Left renal pelvis (tissue), 4 donors: ENCODE data around the gene RUNX3. TPM values are rescaled to one million over a fixed set of nuclear protein-coding genes. Genes with fewer than 3 reads are reported as not detected.
"Not testable (repeated sequence)": the region's sequence is repeated elsewhere in the genome, so short reads cannot be mapped to it uniquely, and the experiment has no call there.

Source experiments
- DNase-seq, 4 donors: peaks; one replicate each; pipeline ENCODE4 v3.0.0-alpha.2; 2013; ENCODE audit warnings: low read depth in 4 of 4, low spot score in 3 of 4
- polyA plus RNA-seq, 4 donors: library from polyadenylated mRNA; unstranded; fragments of 120-200 nt; gene quantifications; one replicate each; pipeline ENCODE4 v1.2.1, GENCODE V29; 2013; ENCODE audit not compliant: insufficient read length in 4 of 4

The RUNX3 gene
- under 1 TPM; 0.41 to 0.70 (median 0.58) TPM for polyA plus RNA-seq

GRCh38 chr1:24930260-24931145 lies at the start of gene RUNX3:
Gene RUNX3 (minus strand): TSS chr1:24930276. CDS start chr1:24929868, 408 bp downstream.
- DNase-seq, result no peak

DNA sequence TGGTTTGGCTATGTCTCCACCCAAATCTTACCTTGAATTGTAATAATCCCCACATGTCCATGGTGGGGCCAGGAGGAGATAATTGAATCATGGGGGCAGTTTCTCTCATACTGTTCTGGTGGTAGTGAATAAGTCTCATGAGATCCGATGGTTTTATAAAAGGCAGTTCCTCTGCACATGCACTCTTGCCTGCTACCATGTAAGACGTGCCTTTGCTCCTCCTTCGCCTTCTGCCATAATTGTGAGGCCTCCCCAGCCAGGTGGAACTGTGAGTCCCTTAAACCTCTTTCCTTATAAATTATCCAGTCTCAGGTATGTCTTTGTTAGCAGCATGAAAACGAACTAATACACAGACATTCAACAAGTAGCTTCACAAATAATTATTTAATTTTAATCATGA lies 49.2 kb upstream of the RUNX3 start:
- DNase-seq, result not testable (repeated sequence)

DNA sequence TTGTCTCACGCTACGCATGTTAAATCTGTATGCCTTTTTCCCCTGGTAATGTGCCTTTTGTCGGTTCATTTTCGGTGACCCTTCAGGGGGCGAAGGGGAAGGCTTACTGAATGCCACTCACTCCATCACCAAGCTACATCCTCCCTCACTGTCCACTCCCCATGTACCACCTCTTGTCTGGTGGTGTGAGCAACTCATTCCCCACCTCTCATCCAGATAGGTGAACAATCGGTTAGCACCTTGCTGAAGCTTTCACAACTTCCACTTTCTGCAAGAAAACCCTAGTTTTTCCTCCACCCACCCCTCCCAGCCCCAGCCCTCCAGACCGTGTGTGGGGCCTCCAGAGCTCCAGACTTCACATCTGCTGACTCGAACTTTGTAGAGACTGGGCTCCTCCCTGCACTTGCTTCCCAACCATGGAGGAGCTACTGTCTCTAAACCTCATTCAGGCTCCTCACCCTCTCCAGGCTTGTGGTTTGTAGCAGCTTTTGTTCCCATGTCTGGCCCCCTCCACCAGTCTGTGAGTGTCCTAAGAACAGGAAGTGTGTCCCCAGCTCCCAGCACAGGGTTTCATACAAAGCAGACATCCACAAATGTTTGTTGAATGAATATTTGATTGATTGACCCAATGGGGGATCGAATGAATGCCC lies 48.4 kb upstream of the RUNX3 start:
- DNase-seq, result no peak

- no peak for DNase-seq
These were observed 45.3 kb upstream of the RUNX3 start for GRCh38 chr1:24975391-24975790.

DNA sequence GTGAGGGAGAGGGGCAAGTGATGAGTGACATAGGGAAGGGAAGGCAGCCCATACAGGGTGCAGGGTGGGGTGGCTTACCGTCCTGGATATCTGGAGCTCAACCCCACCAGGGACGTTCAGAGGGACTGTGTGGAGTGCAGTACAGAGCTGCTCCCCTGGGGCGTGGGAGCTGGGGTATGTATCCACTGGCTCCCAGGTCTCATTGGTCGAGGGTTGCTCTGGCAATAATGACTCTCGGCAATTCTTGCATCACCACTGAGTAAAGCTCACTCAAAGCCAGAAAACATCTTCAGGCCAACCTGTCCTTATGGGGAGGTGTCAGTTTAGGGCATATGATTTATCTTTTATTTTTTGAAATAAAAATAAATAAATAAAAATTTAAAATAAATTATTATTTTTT lies 43.2 kb upstream of the RUNX3 start:
- no peak for DNase-seq

- DNase-seq, result no peak
These were observed 42.8 kb upstream of the RUNX3 start for GRCh38 chr1:24972915-24973242.

DNA sequence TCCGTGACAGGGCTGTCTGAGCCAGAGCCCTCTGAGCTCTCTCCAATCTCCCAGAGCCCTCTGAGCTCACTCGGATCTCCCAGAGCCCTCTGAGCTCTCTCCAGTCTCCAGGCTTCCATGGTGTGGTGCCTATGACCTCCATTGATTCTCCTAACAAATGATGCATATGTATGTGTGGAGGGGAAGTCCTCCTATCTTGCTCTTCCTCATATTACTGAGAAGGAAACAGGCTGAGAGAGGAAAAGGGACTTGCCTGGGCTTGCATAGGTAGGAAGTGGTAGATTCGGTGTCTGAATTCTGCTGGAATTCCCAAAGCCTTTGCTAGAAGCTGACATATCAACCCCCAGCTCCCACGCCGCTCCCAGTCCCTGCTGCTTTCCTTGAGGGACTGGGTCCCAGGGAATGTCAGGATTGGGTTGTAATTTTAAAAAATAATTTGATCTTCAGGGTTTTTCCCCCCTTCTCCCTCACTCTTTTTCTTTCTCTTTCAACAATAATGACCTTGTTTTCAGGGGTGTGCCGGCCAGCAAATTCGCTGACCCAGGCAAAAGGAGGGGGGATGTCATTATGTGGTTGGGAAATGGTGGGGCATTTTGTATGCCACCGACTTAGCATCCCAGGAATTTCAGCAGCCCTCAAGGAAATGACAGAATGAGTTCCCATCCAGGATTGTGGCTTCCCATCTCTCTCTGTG lies 42.3 kb upstream of the RUNX3 start:
- no peak for DNase-seq

DNA sequence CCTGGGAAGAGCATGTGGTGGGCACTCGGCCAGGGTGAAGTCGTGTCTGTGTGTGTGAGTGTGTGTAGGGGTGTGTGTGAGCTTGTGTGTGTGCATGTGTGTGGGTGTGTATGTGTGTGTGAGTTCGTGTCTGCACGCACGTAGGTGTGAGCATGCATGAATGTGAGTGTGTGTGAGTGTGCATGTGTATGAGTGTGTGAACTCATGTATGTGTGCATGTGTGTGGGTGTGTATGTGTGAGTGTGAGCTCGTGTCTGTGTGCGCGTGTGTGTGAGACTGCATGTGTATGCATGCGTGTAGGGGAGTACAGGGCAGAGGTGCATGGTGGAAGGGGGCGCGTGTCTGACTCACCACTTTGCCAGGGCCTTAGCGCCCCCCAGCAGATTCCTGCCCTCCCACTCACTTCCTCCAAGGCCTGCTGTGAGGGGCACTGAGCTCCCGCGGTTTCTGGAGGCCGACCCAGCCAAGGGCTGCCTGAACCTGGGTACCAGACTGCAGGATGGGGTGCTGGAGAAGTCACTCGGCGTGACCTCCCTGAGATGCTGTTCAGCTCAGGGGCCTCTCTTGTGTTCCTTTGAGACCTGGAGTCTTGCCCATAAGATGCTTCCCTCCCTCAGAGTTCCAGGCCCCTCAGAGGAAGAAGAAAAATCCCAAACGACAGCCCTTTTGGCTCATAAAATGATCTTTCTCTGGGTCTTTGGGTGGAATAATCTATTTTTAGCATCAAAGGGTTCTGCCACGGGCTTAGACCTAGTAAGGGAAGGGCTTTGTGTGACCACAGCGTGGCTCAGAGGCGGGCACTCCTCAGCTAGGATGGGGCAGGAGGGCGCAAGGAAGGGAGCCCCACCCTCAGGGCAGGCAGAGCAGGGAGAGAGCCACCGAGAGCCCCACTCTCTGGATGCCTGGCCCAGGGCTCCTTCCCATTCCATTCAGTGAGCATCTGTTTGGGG lies 41.1 kb upstream of the RUNX3 start:
- DNase-seq, result no peak

DNA sequence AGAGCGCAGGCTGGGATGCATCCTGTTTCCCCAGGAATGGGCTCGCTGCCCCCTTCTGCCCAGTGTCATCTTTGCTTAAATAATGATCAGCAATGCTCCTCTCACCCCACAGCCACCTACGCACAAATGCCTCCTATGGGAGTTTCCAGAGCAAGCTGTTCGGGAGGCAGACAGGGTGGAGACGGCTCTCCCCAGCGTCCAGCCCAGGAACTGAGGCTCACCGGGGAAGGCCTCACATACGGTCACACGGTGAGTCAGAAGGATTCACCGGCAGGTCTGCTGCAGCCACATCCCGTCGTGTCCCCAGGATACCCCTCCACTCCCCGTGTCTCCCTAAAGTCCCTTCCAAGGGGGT lies 40.3 kb upstream of the RUNX3 start:
- DNase-seq, result no peak

DNA sequence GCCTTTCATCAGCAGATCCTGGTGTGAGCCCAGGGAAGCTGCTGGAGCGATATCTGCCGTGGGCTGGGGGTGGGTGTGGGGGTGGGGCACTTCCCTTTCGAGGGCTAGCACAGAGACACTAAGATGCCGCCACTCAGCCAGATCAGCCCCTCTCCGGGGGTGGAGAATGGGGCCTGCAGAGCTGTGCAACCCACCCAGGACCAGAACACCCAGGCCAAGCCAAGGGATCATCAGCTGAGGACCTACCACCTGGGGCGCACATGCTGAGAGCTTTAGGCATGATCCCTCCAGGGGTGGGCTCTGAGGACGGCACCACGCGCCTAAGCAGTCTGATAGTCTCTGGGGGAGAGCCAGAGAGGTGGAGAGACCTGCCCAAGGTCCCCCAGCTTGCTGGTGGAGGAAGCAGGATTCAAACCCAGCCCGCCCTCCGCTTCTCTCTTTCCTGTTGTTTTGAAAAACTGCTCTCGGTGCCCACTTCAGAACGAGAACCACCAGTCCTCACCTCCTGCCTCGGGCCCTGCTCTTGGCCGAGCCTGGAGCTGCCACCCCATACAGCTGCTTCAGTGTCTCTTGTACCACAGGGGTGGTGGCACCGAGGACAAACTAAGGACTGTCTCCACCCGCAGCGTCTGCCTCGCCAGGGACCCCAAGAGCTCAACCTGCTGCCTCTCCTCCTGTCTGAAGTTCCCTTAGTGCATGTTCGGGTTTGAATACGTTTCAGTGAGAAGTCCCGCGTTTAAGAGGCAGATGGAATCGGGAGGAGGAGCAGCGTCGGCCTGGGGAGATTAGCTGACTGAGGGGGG lies 39.7 kb upstream of the RUNX3 start:
- no peak for DNase-seq

DNA sequence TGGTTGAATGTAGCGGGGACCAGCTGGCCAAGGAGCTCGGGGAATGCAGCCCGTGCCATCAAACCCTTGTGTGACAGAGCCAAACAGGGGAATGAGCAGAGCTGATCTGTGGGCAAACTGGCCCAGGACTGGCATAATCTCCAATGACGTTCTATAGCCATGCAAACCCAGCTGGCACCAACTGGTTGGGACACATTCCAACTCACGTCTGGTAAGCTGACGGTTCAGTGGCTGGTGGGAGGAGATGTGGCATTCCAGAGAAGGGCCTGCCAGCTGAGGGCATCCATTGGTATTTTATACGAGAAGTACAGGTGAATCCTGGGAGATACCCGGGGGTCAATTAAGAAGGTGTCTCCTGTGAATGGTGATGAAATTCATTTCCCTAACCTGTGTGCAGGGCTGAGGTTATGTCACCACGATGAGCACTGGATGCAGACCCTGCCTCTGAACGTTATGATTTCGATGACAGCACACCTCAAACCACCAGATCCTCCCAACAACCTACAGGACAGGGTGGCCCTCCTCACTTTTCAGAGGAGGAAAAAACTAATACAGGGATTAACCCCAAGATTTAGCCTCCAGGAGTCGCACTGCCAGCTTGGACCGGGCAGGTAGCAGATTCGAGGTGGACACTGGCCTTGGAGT lies 39.0 kb upstream of the RUNX3 start:
- DNase-seq, result no peak

DNA sequence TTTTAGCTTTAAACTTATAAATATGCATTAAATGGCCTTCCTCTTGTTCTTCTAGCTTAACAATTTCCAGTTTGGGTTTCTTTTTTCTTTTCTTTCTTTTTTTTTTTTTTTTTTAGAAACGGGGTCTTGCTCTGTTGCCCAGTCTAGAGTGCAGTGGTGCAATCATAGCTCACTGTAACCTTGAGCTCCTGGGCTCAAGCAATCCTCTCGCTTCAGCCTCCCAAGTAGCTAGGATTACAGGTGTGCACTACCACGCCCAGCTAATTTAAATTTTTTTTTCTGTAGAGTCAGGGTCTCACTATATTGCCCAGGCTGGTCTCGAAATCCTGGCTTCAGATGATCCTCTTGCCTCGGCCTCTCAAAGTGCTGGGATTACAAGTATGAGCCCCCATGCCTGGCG lies 37.9 kb upstream of the RUNX3 start:
- DNase-seq, result no peak

DNA sequence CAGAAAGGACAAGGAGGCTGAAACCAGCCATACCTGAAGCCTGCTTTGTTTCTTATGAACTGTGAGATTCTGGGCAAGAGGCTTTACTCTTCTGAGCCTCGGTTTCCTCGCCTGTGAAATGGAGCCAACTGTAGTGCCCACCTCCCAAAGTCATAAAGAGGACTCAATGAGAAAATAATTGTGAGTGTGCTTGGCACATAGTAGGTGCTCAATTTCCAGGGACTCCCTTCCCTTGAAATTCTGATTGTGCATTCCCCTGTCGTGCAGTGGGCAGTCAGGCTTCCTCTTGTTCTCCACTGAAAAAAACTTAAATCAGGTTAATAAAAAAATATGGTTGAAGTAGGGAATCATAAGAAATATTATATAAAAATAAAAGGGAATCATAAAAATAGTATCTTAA lies 37.5 kb upstream of the RUNX3 start:
- DNase-seq, result no peak

DNA sequence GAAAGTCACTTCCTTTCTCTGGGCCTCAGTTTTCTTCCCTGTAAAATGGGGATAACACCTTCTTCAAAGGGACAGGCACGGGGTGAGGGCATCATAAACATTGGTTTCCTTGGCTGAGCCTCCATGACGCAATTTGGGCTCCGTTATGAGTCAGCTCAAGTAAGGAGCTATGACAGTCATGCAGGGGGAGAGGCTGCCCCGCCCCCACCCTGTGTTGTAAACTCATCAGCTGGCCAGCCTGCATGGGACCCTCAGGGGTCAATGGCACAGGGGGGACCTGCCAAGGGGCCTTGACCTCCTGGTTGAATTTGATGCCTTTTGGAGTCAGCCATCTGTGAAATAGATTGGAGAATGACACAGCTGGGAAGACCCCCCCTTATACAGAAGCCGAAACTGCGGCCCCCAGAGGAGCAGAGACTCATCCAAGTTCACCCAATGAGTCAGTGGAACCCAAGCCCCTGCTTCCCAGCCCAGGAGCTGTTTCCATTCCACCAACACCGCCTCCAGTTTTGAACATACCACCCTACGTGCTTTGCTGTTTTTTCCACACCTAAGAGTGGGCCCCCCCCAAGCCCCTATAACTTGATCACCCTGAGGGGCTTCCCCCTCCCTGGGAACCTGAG lies 36.8 kb upstream of the RUNX3 start:
- no peak for DNase-seq

- no peak for DNase-seq
These were observed 36.1 kb upstream of the RUNX3 start for GRCh38 chr1:24966121-24966723.

- no peak for DNase-seq
These were observed 35.5 kb upstream of the RUNX3 start for GRCh38 chr1:24965571-24965930.

- DNase-seq, result no peak
These were observed 34.9 kb upstream of the RUNX3 start for GRCh38 chr1:24964811-24965570.
